Esophagus muscularis mucosa (tissue), 3 donors: Measurements from ENCODE around the gene WNT8B.

Experiments used
- CTCF ChIP-seq, 3 experiments: fragments of 200-600 bp in 2 of 3; fragments of 450-650 bp in 1 of 3; sonication (generic) in 2 of 3; IDR thresholded peaks; one replicate each; pipeline ENCODE4 v1.5.1; 2017 to 2019; ENCODE audit warnings: antibody characterized with exemption in 3 of 3, mild to moderate bottlenecking in 2 of 3, moderate library complexity in 1 of 3
- POLR2A ChIP-seq: fragments of 450-650 bp; IDR thresholded peaks from one replicate; pipeline ENCODE4 v1.6.1; 2017; ENCODE audit warnings: antibody characterized with exemption, moderate library complexity, mild to moderate bottlenecking, low read depth
- POLR2AphosphoS5 ChIP-seq, 2 donors: sonication (generic); formaldehyde crosslinking; IDR thresholded peaks; one replicate each; pipeline ENCODE4 v1.6.1; 2017; ENCODE audit warnings: antibody characterized with exemption in 2 of 2

DNA sequence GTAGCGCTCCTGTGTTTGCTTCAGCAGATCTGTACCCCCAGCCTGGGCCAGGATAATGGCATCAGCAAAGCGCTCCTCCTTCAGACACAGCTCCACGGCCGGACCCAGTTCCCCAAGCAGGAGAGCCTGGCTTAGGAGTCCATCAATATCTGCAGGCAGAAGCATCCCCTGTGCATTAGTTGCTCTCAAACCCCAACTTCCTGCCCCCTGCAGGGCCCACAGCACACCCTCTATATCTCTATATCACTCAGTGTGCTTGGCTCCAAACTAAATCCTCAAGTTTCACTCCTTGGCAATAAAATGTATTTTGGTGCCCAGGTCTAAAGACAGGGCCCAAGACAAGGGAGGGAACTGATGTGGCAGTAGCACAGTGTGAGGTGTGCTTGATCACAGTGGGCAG, 35.2 kb downstream of the WNT8B start:
- TF ChIP-seq POLR2A (no peak), POLR2AphosphoS5 (IDR thresholded peaks at IDR 0.05) (no peak), CTCF (IDR thresholded peaks at IDR 0.05) (no peak)
